Measurements from ENCODE around the gene BANK1. TPM values are rescaled to one million over a fixed set of nuclear protein-coding genes. Genes with fewer than 3 reads are reported as not detected.

The BANK1 gene
- total and polyA plus RNA-seq, 12 donors, result 0.08 to 1.1 (median 0.35) TPM; not detected in 3

DNA sequence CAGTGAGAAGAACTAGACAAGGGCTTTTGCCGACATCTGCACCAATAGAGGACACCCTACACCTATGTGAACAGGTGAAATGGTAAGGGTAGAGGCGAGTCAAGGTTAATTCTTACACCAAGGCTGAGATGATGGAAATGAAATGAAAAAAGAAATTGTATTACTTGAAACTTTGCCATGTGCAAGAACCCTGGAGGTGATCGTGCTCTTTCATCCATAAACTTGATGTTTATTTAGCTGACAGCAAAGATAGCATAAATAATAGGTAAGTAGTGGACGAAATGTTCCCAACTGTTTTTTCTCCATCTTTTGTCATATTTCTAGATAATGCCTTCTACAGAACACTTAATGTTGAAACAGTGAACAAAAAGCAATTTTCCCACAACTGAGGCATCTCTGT lies 162.5 kb downstream of the BANK1 start:
- no peaks in the 10 kb centered on the region for H3K4me1 ChIP-seq
- no peaks in the 10 kb centered on the region for H3K36me3 ChIP-seq
- no peak for DNase-seq
- intact Hi-C loops (cut with DNase I), result no loop called here
- WGBS, 2 donors, result 85 to 94% methylated on average over 4 of the region's 4 CpGs
- H3K27me3 ChIP-seq, result no peaks in the 10 kb centered on the region
- TF ChIP-seq, protein P1, sequence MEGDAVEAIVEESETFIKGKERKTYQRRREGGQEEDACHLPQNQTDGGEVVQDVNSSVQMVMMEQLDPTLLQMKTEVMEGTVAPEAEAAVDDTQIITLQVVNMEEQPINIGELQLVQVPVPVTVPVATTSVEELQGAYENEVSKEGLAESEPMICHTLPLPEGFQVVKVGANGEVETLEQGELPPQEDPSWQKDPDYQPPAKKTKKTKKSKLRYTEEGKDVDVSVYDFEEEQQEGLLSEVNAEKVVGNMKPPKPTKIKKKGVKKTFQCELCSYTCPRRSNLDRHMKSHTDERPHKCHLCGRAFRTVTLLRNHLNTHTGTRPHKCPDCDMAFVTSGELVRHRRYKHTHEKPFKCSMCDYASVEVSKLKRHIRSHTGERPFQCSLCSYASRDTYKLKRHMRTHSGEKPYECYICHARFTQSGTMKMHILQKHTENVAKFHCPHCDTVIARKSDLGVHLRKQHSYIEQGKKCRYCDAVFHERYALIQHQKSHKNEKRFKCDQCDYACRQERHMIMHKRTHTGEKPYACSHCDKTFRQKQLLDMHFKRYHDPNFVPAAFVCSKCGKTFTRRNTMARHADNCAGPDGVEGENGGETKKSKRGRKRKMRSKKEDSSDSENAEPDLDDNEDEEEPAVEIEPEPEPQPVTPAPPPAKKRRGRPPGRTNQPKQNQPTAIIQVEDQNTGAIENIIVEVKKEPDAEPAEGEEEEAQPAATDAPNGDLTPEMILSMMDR (IDR thresholded peaks at IDR 0.05), result no peak
- no peak overlapping the region for H3K4me3 ChIP-seq
- no peak for ATAC-seq
- H3K9me3 ChIP-seq, result no peaks in the 10 kb centered on the region
- H3K27ac ChIP-seq, result no peak overlapping the region

DNA sequence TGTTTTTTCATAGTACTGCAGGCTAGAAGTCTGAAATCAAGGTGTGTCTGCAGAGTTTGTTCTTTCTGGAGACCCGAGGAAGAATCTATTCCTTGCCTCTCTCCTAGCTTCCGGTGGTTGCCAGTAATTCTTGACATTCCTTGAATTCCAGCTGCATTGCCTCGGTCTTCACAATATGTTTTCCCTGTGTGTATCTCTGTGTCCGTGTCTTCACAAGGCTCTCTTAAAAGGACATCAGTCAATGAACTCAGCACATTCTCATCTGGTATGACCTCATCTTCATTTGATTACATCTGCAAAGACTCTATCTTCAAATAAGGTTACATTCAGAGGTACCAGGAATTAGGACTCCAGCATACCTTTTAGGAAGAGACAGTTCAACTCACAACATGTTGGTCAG lies 163.4 kb downstream of the BANK1 start:
- no peak for ATAC-seq
- H3K27me3 ChIP-seq, result no peaks in the 10 kb centered on the region

DNA sequence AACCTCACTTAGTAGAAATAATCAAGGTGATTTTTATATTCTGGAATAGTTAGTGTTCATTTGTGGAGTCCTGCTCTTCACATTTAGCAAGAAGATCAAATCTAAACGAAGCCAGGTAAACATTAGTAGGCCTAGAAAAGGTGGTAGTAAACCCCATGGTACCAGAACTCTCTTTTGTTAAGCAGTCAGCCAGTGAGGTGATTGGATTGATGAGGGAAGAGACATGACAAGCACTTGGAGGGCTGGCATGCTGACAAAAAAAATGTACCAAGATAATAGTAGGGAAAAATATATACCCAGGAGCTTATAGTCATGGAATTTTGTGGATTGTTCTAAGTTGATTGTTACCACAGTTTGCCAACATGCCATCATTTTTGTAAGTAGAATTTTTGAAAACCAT lies 163.8 kb downstream of the BANK1 start:
- Histone ChIP-seq H3K4me3 (no peak overlapping the region), H3K36me3 (no peaks in the 10 kb centered on the region), H3K9me3 (no peaks in the 10 kb centered on the region), H3K27ac (no peak overlapping the region), H3K4me1 (no peaks in the 10 kb centered on the region), H3K27me3 (no peaks in the 10 kb centered on the region)
- no peak for ATAC-seq
- intact Hi-C loops (cut with DNase I), result no loop called here
- WGBS, 2 donors, result 60 to 63% methylated on average over 1 of the region's 1 CpG
- DNase-seq, result no peak
- TF ChIP-seq, protein P1 (IDR thresholded peaks at IDR 0.05), result no peak

More for the DNA sequence above, 163.4 kb downstream of the BANK1 start:
- no peak overlapping the region for H3K27ac ChIP-seq
- H3K4me3 ChIP-seq, result no peak overlapping the region
- 6 to 12% methylated on average over 4 of the region's 4 CpGs for WGBS, 2 donors
- no peaks in the 10 kb centered on the region for H3K9me3 ChIP-seq
- TF ChIP-seq, protein P1 (IDR thresholded peaks at IDR 0.05), result no peak
- H3K36me3 ChIP-seq, result no peaks in the 10 kb centered on the region
- H3K4me1 ChIP-seq, result no peaks in the 10 kb centered on the region
- intact Hi-C loops (cut with DNase I), result no loop called here
- no peak for DNase-seq

DNA sequence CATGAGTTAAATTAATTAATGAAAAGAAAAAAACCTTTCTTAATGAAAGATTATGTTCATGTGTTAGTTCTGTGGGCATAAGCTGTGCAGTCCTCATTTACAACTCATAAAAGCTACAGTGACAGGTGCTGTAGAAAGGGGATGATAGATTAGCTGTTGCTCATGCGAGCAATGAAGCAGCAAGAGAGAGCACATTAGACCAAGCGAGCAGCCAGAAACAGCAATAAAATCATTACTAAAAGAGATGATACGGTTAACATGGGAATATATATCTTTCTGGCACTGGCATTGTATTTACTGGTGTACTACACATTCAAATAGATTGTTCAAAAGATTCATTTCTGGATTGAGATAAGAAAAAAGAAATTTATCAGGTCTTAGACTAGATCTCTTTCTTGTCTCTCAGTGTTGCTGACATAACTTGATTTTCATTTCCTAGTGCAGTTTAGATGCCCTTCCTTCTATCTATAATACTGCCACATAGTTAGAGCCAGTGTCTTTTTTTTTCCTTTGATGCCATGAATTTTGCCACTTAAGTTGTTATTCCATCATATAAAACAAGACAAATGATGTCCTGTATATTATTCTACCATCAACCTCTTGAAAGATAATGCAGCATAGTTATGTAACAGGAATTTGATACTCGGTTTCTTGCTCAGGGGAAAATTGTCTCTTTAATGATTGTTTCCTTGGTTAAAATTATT lies 164.6 kb downstream of the BANK1 start:
- TF ChIP-seq, protein P1 (IDR thresholded peaks at IDR 0.05), result no peak
- H3K9me3 ChIP-seq, result no peaks in the 10 kb centered on the region
- no peak for ATAC-seq
- H3K4me1 ChIP-seq, result no peaks in the 10 kb centered on the region
- no peaks in the 10 kb centered on the region for H3K36me3 ChIP-seq
- H3K4me3 ChIP-seq, result no peak overlapping the region
- H3K27me3 ChIP-seq, result no peaks in the 10 kb centered on the region
- no peak for DNase-seq
- no peak overlapping the region for H3K27ac ChIP-seq
- intact Hi-C loops (cut with DNase I), result no loop called here
- WGBS, 2 donors, result 76 to 79% methylated on average over 4 of the region's 4 CpGs
